Fibroblast of skin of left quadriceps (primary cell): ENCODE results near the gene GAPDHS.

ENCODE experiments used
- DNase-seq, 2 experiments: peaks; one replicate each; pipeline ENCODE4 v3.0.0-alpha.2; 2013; ENCODE audit warnings: low read depth in 2 of 2

The GAPDHS gene

DNA sequence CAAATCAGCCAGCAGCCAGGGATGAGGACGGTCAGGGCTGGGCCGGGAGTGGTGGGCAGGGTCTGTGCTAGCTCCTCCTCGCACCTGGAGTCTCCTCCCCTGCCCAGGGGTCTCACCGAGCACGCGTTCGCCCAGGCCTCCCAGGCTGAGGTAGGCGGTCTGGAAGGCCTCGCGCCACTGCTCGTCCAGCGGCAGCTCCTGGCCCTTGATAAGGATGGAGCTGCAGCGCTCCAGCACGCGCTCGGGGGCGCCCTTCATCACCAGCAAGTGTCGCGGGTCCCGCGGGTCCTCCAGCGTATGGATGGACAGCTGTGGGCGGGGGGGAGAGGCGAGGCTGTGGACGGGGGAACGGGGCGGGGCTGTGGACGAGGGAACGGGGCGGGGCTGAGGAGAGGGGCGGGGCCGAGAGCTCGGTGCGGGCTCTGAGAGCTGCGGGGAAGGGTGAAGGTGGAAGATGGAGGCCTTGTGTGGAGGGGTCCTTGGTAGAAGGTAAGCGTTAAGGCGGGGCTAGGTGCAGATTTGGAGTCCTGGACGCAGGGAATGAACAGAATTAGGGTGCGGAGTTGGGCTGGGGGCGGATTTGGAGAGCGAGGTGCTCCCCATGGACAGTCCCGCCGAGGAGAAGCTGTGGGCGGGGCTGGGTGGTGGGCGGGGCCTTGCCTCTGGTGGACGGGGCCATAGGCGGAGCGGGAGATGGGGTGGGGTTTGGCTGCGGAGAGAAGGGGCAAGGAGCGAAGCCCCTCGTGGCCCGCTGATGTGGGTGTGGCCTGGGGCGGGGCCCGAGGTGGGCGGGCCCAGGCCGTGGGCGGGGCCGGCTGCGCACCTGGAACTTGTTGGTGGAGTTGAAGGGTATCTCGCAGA is 24.5 kb downstream of the GAPDHS start:
- DNase-seq = peak in 1 of 2 experiments; percentile 16

DNA sequence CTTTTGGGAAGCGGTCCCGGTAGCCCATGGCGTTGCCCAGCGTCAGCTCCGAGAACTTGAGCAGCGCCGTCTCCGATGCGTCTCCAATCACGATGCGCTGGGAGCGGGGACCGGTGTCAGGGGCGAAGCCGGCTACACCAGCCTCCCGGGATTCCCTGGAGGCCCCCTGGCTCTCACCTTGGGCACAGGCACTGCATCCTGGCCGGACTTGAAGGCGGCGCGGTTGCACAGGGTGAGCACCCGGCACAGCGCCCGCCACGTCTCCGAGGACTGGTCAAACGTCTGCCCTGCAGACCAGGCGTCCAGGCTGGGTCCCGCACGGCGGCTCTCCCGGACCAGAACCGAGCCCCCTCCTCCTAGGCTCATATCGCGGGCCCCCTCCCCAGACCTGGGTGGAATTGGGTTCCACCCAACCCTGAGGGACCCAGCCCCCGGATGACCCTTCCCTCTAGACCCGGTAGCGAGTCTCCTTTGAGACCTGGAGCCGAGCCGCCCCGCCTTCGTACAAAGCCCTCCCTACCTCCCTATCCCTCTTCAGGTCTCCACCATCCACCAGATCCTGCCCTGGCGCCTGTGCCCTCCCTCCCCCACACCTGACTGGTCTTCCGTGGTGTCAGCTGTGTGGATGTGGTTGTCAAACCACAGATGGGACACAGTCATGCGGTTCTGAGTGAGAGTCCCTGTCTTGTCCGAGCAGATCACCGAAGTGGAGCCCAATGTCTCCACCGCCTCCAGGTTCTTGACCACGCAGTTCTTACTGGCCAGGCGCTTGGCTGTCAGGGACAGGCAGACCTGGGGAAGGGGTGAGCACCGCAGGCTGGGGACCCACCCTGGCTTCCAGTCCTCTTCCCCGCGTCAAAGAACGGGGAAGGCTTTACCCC is 25.4 kb downstream of the GAPDHS start:
- DNase-seq = no peak

DNA sequence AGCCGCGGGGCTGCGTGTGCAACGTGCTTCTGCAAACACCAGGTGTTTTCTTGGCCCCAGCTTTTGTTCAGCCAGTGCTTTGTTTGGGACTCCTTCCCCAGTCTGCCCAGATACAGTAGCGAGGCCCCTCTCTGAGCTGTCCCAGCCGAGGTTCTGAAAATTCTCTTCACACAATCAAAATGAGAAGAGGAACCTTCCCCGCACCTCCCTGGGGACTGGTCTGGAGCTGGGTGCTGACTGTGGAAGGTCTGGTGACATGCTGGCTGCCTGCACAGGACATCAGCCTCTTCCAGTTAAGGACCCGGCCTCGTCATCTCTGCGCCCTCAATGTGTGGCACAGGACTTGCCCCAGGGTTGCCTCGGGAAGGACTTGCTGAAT is 26.0 kb downstream of the GAPDHS start:
- no peak for DNase-seq

DNA sequence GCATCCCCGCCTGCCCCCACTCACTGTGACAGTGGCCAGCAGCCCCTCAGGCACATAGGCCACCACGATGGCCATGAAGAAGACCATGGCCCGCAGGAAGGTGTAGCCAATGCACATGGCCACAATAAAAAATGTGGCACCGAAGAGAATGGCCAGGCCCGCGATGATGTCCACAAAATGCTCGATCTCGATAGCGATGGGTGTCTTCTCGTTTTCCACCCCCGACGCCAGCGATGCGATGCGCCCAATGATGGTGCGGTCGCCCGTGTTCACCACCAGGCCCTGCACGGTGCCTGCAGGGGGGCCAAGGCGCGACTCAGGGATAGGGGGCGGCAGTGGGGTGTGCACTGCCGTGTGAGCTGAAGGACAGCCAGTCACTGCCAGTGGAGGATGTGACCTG is 26.5 kb downstream of the GAPDHS start:
- DNase-seq = no peak

DNA sequence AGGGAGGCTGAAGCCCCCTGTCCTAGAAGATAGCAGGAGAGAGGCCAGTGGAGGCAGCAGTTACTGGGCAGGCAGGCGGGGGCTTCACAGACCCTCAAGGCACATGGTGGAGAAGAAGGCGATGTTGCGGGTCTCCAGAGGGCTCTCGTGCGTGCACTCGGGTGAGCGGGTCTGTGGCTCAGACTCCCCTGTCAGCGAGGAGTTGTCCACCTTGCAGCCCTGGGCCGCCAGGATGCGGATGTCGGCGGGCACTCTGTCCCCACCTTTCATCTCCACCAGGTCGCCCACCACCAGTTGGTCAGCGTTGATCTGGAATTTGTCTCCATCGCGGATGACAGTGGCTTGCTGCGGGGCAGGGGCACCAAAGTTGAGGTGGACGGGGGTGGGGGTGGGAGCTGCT is 27.0 kb downstream of the GAPDHS start:
- no peak for DNase-seq

DNA sequence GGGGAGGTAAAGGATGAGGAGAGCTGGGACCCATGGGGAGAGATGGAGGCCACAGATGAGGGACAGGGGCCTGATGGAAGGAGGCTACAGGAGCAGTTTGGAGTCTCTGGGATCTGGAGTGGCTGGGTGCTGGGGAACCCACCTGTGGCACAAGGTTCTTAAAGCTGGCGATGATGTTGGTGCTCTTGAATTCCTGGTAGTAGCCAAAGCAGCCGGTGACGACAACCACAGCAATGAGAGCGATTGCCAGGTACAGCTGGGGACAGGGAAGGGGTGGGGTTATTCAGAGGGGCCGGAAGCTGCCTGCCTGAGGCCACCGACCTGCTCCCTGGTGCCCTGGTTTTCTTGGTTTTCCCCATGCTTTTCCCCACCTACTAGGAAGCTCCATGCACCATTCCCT is 27.4 kb downstream of the GAPDHS start:
- no peak for DNase-seq

DNA sequence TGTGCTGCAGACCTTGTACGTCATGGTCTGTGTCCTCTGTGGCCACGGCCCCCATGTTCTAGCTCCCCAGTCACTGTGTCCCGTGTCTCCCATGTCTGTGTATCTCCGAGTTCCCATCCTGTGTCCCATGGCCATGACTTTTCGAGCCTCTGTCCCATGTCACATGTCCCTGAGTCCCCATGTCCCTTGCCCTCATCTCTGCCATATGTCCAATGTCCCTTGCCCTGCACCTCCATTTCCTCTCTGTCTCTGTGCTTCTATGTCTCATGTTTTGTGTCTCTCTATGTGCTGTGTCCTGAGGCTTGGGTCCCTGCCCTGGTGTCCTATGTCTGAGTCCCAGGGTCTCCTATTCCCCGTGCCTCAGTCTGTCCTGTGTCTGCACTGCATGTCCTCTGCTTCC is 28.2 kb downstream of the GAPDHS start:
- no peak for DNase-seq

DNA sequence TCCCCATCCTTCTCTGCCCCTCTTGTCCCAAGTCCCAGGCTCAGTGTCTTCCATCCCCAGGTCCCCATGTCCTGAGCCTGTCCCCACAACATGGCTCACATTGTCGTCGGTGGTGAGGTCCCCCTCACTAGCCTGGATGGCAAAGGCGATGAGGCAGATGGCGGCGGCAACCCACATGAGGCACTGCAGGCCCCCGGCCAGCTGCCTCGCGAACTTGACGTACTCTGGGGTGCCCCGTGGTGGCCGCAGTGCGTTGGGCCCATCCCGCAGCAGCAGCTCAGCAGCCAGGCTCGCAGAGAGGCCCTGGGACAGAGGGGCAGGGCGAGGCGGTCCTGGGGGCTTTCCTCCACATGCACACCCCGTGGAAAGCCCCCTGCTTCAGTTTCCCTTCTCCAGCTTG is 29.1 kb downstream of the GAPDHS start:
- DNase-seq = no peak

DNA sequence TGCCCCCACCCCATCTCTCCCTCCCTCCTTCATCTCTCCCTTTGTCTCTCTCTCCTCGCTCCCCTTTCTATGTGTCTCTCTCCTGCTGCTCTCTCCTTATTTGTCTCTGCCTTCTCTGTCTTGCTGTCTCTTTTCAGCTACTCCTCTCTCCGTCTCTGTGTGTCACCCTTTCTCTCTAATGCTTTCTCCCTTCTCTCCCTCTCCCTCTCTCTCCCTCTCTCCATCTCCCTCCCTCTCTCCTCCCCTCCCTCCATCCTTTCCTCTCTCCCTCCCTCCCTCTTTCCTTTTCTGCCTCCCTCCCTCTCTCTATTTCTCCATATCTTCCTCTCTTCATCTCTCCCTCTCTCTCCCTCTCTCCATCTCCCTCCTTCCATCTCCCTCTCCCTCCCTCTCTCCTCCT is 29.5 kb downstream of the GAPDHS start:
- DNase-seq = no peak

DNA sequence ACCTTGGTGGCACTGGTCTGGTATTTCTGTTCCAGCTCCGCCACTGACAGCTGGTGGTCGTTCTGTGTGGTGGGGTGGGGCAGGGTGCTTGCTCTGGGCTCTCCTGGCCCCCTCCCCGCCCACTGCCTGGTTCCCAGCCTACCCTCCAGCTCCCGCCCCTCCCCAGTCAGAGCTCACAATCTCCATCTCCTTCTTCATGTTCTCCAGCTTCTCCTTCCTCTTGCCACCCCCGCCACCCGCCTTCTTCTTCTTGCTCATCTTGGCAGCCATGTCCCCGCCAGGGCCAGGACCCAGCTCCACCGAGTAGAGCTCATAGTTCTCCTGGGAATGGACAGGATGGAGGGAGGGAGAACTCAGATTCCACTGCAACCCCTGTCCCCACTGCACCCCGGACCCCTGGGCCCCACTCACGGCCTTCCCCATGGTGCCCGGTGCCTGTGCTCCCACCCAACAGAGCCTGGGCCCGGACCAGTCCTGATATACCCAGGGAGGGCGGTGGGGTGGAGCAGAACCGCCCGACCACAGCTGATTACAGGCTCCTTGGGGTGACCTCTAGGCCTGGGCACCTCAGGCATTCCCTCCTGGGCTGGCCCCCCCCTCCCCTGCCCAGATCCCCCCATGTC is 30.1 kb downstream of the GAPDHS start, which contains the start of gene ATP4A:
Gene ATP4A (minus strand): TSS at position 452 of the 623 bp plus-strand sequence. CDS start 29 bp downstream, at position 423.
- no peak for DNase-seq

DNA sequence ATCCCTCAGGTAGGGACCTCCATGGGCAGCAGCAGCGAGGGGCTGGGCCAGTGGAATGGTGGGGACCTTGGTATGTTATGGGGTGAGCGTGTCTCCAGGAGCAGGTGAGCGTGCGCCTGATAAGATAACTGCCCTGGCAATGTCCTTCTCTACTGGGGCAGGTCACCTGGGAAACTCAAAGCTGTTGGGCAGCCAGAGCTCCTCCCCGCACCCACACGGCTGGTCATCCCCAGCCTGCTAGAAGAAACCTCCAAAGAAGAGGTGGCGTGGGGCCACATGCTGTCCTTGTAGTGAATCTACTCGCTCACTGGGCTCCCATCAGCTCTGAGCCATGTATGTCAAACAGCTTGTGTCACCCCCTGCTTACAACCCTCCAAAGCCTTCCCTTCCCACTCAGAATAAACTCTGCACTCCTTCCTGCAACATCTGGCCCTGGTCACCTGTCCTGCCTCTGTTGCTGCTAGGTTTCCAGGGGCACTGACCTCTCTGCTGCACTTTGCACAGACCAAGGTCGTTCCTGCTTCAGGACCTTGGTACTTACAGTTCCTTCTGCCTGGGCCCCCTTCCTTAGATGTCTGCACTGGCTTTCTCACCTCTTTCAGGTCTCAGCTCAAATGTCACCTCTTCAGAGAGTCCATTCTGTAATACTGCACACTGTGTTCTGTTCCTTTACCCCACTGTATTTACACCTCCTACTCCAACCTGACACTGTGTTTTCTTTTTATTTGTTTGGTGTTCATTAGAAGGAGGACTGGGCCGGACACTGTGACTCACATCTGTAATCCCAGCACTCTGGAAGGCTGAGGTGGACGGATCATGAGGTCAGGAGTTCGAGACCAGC is 32.0 kb downstream of the GAPDHS start:
- DNase-seq = no peak

DNA sequence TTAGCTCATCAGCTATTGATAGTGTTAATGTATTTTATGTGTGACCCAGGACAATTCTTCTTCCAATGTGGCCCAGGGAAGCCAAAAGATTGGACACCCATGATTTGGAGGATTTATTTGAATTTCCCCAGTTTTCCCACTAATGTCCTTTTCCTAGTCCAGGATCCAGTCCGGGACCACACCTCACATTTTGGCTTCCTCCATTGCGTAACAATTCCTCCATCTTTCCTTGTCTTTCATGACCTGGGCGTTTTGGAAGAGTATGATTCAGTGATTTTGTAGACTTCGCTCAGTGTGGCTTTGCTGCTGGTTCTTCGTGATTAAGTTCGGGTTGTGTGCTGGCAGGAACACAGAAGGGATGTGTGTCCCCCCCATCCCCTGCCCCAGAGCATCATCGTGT is 33.5 kb downstream of the GAPDHS start:
- no peak for DNase-seq

DNA sequence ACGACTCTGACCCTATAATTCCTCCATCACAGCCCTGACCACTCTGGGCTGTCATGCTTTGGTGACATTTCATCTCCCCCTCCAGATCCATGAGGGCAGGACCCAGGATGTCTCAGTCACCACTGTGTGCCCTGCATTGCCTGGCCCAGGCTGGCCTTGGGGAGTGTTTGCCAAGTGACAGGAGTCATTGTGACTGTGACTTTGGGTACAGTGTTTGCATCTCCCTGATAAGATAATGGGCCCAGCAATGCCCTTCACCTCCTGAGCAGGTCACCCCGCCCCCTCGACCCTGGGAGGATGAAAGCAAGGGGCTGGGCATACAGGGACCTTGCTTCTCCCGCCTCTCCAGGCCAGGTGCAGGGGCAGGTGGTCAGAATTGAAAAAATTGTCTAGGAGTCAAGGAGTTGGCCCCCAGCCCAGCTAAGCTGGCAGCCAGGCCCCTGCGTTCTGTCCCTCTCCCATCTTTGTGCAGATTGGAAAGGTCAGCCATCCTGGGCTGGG is 36.1 kb downstream of the GAPDHS start:
- DNase-seq = no peak

DNA sequence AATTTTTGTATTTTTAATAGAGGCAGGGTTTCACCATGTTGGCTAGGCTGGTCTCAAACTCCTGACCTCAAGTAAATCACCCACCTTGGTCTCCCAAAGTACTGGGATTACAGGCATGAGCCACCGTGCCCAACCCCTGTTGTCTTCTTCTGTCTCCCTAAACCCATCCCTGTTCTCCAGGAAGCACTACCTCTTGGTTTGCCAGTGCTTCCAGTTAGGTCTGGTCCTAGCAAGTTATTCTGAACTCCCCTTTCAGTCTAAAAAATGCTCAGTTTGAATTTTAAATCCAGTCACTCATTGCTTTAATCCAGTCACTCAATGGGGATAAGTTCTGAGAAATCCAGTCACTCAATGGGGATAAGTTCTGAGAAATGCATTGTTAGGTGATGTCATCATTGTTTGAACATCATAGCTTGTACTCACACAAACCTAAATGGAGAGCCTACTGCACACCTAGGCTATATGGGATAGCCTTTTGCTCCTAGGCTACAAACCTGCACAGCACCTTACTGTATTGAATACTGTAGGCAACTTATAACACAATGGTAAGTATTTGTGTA is 38.2 kb downstream of the GAPDHS start:
- no peak for DNase-seq

DNA sequence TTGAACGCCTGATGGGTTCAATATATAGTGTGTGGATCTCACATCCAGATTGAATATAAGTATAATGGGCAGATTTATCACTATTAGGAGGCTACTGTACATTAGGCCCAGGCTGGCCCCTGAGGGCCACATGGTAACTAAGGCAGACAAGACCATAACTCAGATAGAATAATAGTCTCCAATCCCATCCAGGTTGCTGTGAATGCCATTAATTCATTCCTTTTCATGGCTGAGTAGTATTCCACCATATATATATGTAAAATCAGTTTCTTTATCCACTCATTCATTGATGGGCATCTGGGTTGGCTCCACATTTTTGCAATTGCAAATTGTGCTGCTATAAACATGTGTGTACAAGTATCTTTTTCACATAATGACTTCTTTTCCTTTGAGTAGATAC is 44.7 kb downstream of the GAPDHS start:
- no peak for DNase-seq

DNA sequence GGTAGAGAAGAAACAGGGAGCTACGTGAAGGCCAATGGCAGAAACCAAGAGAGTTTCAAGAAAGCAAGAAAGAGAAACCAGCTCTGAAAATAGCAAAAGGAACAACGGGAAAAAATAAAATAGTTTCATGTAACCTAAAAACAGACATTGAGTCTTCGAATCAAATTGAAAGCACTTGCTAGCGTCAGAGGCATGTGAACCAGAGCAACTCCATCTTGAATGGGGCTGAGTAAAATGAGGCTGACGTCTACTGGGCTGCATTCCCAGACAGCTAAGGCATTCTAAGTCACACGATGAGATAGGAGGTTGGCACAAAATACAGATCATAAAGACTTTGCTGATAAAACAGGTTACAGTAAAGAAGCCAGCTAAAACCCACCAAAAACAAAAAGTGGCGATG is 45.5 kb downstream of the GAPDHS start:
- no peak for DNase-seq

DNA sequence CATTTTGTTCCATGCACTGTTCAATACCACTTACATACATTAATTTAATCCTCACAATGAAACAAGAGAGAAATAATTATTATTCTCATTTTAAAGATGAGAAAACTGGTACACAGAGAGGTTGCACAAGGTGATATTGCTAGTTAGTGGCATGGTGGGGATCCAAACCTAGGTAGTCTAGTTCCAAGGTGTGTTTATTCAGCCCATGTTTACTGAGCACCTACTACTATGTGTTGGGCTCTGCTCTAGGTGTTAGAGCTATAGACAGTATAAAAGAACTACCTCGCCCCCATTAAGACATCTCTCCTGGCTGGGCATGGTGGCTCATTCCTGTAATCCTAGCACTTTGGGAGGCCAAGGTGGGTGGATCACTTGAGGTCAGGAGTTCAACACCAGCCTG is 49.5 kb downstream of the GAPDHS start:
- no peak for DNase-seq

DNA sequence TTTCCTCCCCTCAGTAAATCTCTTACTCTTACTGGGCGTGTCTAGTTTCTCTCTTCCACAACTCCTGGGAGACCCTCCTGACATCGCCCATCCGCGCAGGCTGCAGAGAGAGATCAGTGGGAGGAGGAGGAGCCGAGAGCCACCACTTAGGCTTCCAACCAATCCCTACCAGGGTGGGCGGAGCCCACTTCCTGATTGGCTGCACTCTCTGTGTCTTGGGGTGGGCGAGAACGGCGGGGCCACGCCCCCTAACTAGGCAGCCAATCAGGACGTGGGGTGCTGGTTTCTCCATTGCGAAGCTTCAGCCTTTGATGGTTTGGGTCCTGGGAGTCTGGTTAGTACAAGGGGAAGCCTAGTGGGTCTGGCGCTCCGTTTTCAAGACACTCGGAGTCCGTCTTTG is 52.6 kb downstream of the GAPDHS start, which contains the start of gene PMIS2:
Gene PMIS2 (plus strand): TSS at position 326 of the 400 bp plus-strand sequence. CDS start 87 bp downstream, outside the sequence.
- DNase-seq = no peak

DNA sequence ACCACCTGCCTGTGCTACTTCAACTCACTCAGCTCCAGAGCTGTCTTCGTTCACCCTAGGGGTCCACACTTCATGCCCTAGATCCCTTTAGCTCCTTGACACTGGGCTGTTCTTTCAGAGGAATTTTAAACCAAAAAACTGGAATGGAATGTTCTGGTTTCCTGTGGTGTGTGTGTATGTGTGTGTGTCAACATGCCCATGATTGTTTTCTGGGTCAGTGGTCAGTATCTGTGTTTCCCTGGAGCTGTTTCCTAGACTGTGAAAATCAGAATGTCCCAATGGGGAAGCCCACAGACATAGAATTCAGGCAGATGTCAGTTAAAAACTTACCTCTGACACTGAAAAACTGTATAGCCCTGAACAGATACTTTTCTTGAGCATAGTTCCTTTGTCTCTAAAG is 54.1 kb downstream of the GAPDHS start:
- no peak for DNase-seq

DNA sequence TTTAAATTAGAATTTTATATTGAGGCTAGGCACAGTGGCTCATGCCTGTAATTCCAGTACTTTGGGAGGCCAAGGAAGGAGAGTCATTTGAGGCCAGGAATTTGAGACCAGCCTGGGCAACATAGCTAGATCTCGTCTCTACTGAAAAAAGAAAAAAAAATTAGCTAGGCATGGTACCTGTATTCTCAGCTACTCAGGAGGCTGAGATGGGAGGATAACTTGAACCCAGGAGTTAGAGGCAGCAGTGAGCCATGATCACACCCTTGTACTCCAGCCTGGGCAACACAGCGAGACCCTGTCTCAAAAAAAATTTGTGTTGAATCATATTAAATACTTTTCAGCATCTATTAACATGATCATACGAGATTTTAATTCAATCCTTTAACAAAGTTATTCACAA is 57.6 kb downstream of the GAPDHS start:
- DNase-seq = no peak

DNA sequence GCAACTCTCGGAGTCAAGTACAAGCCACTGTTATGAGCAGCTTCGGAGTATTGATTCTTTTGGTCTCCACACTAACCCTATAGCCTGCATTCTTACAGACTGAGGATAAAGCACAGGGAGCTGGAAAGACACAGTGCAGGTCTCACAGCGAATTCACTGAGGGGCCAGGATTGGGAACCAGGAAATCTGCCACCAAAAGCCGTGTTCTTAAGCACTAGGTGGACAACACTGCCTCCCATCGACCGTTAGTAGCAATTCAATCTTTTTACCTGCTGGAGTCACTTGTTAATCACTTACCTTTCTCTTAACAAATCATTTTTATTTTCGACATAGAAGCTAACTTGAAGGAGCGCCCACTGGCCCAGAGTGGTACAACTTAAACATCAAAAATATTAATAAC is 59.0 kb downstream of the GAPDHS start:
- no peak for DNase-seq
